Esophagus squamous epithelium (tissue), 4 donors: ENCODE results near the gene MAPRE2.

Experiments
- CTCF ChIP-seq, 6 experiments: fragments of 450-650 bp in 4 of 6; fragments of 200-600 bp in 2 of 6; sonication (generic) in 2 of 6; IDR thresholded peaks; one replicate each; pipeline ENCODE4 v1.5.1; 2016 to 2019; ENCODE audit warnings: antibody characterized with exemption in 6 of 6, mild to moderate bottlenecking in 4 of 6, moderate library complexity in 4 of 6
- POLR2A ChIP-seq, 4 donors: fragments of 450-650 bp; IDR thresholded peaks; one replicate each; pipeline ENCODE4 v1.6.1; 2017; ENCODE audit warnings: antibody characterized with exemption in 4 of 4, mild to moderate bottlenecking in 4 of 4, moderate library complexity in 3 of 4

GRCh38 chr18:34993289-34993688 is 47.9 kb upstream of the MAPRE2 start:
- TF ChIP-seq CTCF (IDR thresholded peaks at IDR 0.05) (no peak), POLR2A (IDR thresholded peaks at IDR 0.05) (no peak)
